Frontal cortex (tissue), 4 donors: ENCODE results near the gene TMEM79. TPM values are rescaled to one million over a fixed set of nuclear protein-coding genes. Genes with fewer than 3 reads are reported as not detected.
"Not testable (repeated sequence)": the region's sequence is repeated elsewhere in the genome, so short reads cannot be mapped to it uniquely, and the experiment has no call there.

Source experiments
- DNase-seq, 2 donors: peaks; one replicate each; pipeline ENCODE4 v3.0.0; 2012; ENCODE audit warnings: low spot score in 2 of 2
- FAIRE-seq: peaks from 2 replicates; lab custom pipeline; 2012; peaks lifted over from hg19 to GRCh38; lab: Jason Lieb, UNC
- total RNA-seq: library from RNA; depleted of rRNA; stranded (reverse); fragments of >200 nt; gene quantifications from one replicate; pipeline ENCODE4 v1.2.3, GENCODE V29; 2014
- donor health status: control.
- donor health status: control.
- donor health status: control.

TMEM79 gene
- total RNA-seq, 1 donor from 2014 or later = 0.41 TPM

- FAIRE-seq (no peak), DNase-seq (peak; percentile 61 to 72)
Observed at GRCh38 chr1:156295391-156295947, 11.3 kb downstream of the TMEM79 start, which contains the start of gene GLMP. GLMP (minus strand) TSS chr1:156295679; CDS start chr1:156295645, 34 bp downstream.

GRCh38 chr1:156298852-156299357 lies 14.8 kb downstream of the TMEM79 start, which contains the start of gene VHLL:
VHLL (minus strand) TSS chr1:156299307; CDS start chr1:156299189, 118 bp downstream.
- DNase-seq = no peak
- FAIRE-seq = no peak

DNA sequence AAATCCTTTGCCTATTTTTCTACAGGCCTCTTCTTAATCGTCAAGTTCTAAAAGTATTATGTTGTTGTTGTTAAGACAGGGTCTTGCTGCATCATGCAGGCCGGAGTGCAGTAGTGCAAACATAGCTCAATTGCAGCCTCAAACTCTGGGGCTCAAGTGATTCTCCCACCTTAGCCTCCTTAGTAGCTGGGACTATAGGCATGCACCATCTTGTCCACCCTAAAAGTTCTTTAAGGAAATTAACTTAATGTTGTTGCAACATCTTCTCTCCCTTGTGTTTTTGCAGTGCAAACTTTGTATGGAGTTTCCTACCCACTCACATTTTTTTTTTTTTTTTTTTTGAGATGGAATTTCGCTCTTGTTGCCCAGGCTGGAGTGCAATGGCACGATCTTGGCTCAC lies 19.1 kb downstream of the TMEM79 start:
- no peak for FAIRE-seq
- no peak for DNase-seq

- no peak for DNase-seq
- FAIRE-seq = no peak
Observed at GRCh38 chr1:156305215-156305614, 21.1 kb downstream of the TMEM79 start.

GRCh38 chr1:156308078-156308477 lies 24.0 kb downstream of the TMEM79 start:
- FAIRE-seq = no peak
- DNase-seq = no peak

DNA sequence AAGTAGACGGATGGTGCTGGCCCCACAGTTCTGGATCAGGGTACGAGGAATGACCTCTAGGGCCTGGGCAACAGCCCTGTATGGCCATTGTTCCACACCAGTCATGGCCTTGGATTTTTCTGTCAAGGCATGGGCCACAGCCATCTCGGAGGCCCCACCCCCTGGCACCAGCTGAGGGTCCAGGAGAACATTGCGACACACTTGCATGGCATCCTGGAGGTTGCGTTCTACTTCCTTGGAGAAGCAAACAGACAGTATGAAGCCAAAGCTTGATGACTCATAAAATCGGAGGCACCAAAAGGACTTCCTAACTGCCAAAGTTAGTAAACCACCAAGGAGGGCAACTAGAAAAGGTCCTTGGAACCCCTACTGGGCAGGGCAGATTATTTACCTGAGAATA lies 26.8 kb downstream of the TMEM79 start:
- FAIRE-seq = no peak
- DNase-seq = no peak

DNA sequence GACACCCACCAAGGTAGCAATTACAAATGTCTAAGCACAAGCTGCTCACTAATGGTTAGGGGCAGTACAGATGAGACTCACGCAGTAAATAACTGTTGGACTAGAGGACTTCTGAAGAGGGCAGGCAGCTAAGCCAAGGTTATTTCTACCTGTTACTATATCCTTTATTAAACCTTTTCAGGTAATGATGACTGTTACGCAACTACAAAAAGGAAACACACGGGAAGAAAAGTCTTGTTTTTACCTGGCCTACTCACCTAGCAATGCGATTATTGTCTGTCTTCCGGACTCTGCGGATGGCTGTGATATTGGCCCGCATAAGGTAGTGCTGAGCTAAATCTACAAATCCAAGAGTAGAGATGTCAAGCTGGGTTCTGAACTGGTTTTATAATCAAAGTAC lies 32.8 kb downstream of the TMEM79 start:
- DNase-seq = no peak
- no peak for FAIRE-seq

DNA sequence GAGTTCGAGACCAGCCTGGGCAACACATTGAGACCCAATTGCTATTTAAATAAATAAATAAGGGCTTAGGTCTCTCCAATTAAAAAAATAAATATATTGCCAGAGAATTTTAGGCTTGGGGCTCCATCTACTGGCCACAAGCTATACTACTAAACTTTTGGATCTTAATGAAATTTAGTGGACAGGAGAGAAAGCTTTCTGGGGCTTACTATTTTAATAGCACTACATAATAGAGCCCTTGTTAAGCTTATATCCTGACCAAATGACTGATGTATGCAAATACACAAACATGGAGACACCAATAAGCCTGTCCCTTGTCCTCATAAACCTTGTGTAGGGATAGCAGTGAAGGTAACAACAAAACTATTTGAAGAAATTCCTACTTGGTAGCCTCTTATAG lies 35.5 kb downstream of the TMEM79 start:
- FAIRE-seq = no peak
- peak in 1 of 2 donors; percentile 29 for DNase-seq

DNA sequence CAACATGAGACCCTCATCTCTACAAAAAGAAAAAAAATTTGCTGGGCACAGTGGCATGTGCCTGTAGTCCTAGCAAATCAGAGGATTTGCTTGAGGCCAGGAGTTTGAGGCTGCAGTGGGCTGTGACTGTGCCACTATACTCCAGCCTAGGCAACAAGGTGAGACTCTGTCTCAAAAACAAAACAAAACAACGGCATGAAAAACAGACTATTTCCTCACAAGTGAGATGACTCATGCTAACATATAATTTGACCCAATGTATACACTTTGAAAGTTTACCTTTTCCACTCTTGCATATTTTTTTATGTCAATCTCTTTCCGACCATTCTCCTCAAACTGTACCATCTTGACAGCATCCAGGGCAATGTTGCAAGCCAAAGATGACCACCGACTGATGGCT lies 36.4 kb downstream of the TMEM79 start:
- DNase-seq (no peak), FAIRE-seq (no peak)

DNA sequence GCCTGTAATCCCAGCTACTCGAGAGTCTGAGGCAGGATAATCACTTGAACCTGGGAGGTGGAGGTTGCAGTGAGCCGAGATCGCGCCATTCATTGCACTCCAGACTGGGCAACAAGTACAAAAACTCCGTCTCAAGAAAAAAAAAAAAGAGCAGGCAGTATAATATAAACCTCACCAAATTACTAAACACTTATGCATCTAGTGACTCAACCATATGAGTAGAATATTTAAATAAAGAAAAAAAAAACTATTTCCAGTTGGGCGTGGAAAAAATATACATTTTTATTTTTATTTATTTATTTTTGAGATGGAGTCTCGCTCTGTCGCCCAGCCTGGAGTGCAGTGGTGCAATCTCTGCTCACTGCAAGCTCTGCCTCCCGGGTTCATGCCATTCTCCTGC lies 39.1 kb downstream of the TMEM79 start:
- not testable (repeated sequence) for DNase-seq, FAIRE-seq

- FAIRE-seq (no peak), DNase-seq (no peak)
Observed at GRCh38 chr1:156336242-156336641, 52.1 kb downstream of the TMEM79 start.

DNA sequence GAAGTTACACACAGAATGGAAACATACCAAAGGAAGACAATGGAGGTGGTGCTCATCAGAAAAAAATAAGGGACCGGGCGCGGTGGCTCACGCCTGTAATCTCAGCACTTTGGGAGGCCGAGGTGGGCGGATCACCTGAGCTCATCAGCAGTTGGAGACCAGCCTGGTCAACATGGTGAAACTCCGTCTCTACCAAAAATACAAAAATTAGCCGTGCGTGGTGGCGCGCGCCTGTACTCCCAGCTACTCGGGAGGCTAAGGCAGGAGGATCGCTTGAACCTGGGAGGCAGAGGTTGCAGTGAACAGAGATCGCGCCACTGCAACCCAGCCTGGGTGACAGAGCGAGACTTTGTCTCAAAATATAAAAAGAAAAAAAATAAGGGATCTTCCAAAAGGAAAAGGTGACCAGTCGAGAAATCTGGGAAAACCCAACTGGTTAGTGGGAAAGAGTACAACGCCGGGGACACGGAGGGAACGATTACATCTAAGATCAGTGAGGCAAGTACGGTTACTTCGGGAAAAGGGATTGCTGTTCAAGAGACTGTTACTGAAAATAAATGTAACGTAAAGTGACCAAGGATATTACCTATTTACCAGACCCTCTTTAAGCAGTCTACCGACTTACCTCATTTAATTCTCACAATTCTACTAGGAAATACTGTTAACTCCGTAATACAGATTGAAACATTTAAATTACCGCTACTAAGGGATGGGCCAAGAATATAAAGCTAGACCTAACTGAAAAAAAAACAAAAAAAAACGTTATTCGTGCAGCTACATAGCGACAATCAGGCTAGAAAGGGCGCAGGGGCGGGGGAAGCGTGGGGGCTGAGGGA lies 53.1 kb downstream of the TMEM79 start:
- DNase-seq = no peak
- no peak for FAIRE-seq

GRCh38 chr1:156337888-156338179 lies 53.7 kb downstream of the TMEM79 start:
- no peak for FAIRE-seq
- DNase-seq = no peak

- FAIRE-seq = peak; percentile 53
Observed at GRCh38 chr1:156338180-156338976, 54.3 kb downstream of the TMEM79 start, which contains the start of the genes CCT3 and TSACC. CCT3 (minus strand) TSS chr1:156338292; CDS start chr1:156338184, 108 bp downstream. TSACC (plus strand) TSS chr1:156338526; CDS start chr1:156339758, 1,232 bp downstream.

More at GRCh38 chr1:156338180-156338976, 54.3 kb downstream of the TMEM79 start, which contains the start of the genes CCT3 and TSACC:
- peak; percentile 94 to 97 for DNase-seq

Other genes starting within 250 kb of the TMEM79 start
- gene UBQLN4, start 230.5 kb upstream of the TMEM79 start, total RNA-seq = 28.5 TPM
- gene LAMTOR2, start 229.5 kb upstream of the TMEM79 start, total RNA-seq = 36.3 TPM
- gene RAB25, start 223.2 kb upstream of the TMEM79 start, total RNA-seq = not detected
- 43.2 TPM for gene MEX3A, start 201.9 kb upstream of the TMEM79 start, total RNA-seq
- gene LMNA, start 169.6 kb upstream of the TMEM79 start, total RNA-seq = 14.3 TPM
- gene SEMA4A, start 130.7 kb upstream of the TMEM79 start, total RNA-seq = 22.0 TPM
- gene SLC25A44, start 90.2 kb upstream of the TMEM79 start, total RNA-seq = 8.6 TPM
- 26.5 TPM for gene PMF1, start 71.3 kb upstream of the TMEM79 start, total RNA-seq
- gene BGLAP, start 42.1 kb upstream of the TMEM79 start, total RNA-seq = not detected
- 7.7 TPM for gene PAQR6, start 36.3 kb upstream of the TMEM79 start, total RNA-seq
- gene SMG5, start 1.5 kb upstream of the TMEM79 start, total RNA-seq = 27.3 TPM
- 7.3 TPM for gene GLMP, start 11.4 kb downstream of the TMEM79 start, total RNA-seq
- gene VHLL, start 15.0 kb downstream of the TMEM79 start, total RNA-seq = 0.82 TPM
- 355 TPM for gene CCT3, start 54.0 kb downstream of the TMEM79 start, total RNA-seq
- gene TSACC, start 54.2 kb downstream of the TMEM79 start, total RNA-seq = not detected
- gene RHBG, start 84.9 kb downstream of the TMEM79 start, total RNA-seq = not detected
- gene MEF2D, start 216.4 kb downstream of the TMEM79 start, total RNA-seq = 4.9 TPM